IMR-90 (cell line): Measurements from ENCODE around the gene GPC2. TPM values are rescaled to one million over a fixed set of nuclear protein-coding genes. Genes with fewer than 3 reads are reported as not detected.
"Not testable (repeated sequence)": the region's sequence is repeated elsewhere in the genome, so short reads cannot be mapped to it uniquely, and the experiment has no call there.

Experiments used
- ATAC-seq: fragments of 200-7000 bp; cut with Tn5 transposase; 2 replicates; pipeline ENCODE4 v1.9.1; 2020; ENCODE audit warnings: low read depth, mild to moderate bottlenecking, moderate library complexity
- BruUV-seq: library from RNA; stranded (reverse); fragments of 400-500 nt; replicated peaks from 2 replicates; lab custom pipeline; 2021; lab: Mats Ljungman, UMichigan
- CTCF ChIA-PET: fragments of 300-600 bp; formaldehyde crosslinking; extraction: SDS; loops from one replicate; lab custom pipeline; 2021; ENCODE audit warnings: antibody characterized with exemption; lab: Yijun Ruan, JAX
- POLR2A ChIA-PET: fragments of 300-600 bp; sonication (Branson Sonifier 250); formaldehyde crosslinking; loops from one replicate; lab custom pipeline; 2022; ENCODE audit warnings: antibody characterized with exemption; ENCODE audit not compliant: unreplicated experiment; lab: Charles Lee
- DNase-seq: peaks from one replicate; pipeline ENCODE4 v3.0.0; 2013
- H2AFZ ChIP-seq: replicated peaks from 2 replicates; pipeline ENCODE3; 2013; ENCODE audit warnings: low read length, mild to moderate bottlenecking; ENCODE audit not compliant: poor library complexity
- H2AK5ac ChIP-seq: 2 replicates; pipeline ENCODE4 v1.6.1; 2013; ENCODE audit warnings: low read depth, low read length, inconsistent platforms
- H2AK9ac ChIP-seq: replicated peaks from 2 replicates; pipeline ENCODE3; 2013; ENCODE audit warnings: mild to moderate bottlenecking, low read depth, low read length, moderate library complexity; ENCODE audit not compliant: poor library complexity
- H2BK120ac ChIP-seq: 2 replicates; pipeline ENCODE4 v1.6.1; 2013; ENCODE audit warnings: low read depth, low read length, inconsistent platforms
- H2BK15ac ChIP-seq: 3 replicates; pipeline ENCODE4 v1.6.1; 2013; ENCODE audit warnings: low read depth, low read length, inconsistent platforms
- H2BK20ac ChIP-seq: 2 replicates; pipeline ENCODE4 v1.6.1; 2013; ENCODE audit warnings: low read depth, mild to moderate bottlenecking, inconsistent platforms, low read length, moderate library complexity
- H2BK5ac ChIP-seq: 2 replicates; pipeline ENCODE4 v1.6.1; 2013; ENCODE audit warnings: mild to moderate bottlenecking, low read depth, low read length, inconsistent platforms; ENCODE audit not compliant: poor library complexity, severe bottlenecking
- H3K14ac ChIP-seq: replicated peaks from 2 replicates; pipeline ENCODE4 v1.6.1; 2013; ENCODE audit warnings: low read depth, low read length, inconsistent platforms
- H3K18ac ChIP-seq: 2 replicates; pipeline ENCODE4 v1.6.1; 2013; ENCODE audit warnings: low read depth, low read length, control low read depth
- H3K23ac ChIP-seq: 2 replicates; pipeline ENCODE4 v1.6.1; 2013; ENCODE audit warnings: low read depth, low read length, inconsistent platforms
- H3K27ac ChIP-seq: 2 replicates; pipeline ENCODE4 v1.5.1; 2013; ENCODE audit warnings: mild to moderate bottlenecking, control low read depth, low read length; ENCODE audit not compliant: insufficient read depth
- H3K27me3 ChIP-seq: 2 replicates; pipeline ENCODE4 v1.6.1; 2013; ENCODE audit warnings: low read length; ENCODE audit not compliant: control insufficient read depth, insufficient read depth
- H3K36me3 ChIP-seq: 2 replicates; pipeline ENCODE4 v1.6.1; 2013; ENCODE audit warnings: low read length, mixed read lengths; ENCODE audit not compliant: control insufficient read depth, insufficient read depth
- H3K4ac ChIP-seq: 2 replicates; pipeline ENCODE4 v1.6.1; 2013; ENCODE audit warnings: low read depth, low read length, inconsistent platforms
- H3K4me1 ChIP-seq: 2 replicates; pipeline ENCODE4 v1.6.1; 2013; ENCODE audit warnings: low read length, mixed read lengths; ENCODE audit not compliant: control insufficient read depth, insufficient read depth
- H3K4me2 ChIP-seq: 2 replicates; pipeline ENCODE4 v1.6.1; 2013; ENCODE audit warnings: low read depth, mild to moderate bottlenecking, control low read depth, low read length, moderate library complexity
- H3K4me3 ChIP-seq: 2 replicates; pipeline ENCODE4 v1.5.1; 2013; ENCODE audit warnings: low read depth, mild to moderate bottlenecking, control low read depth, low read length, moderate library complexity; ENCODE audit not compliant: insufficient read depth
- H3K56ac ChIP-seq: 2 replicates; pipeline ENCODE4 v1.6.1; 2013; ENCODE audit warnings: low read length, inconsistent platforms; ENCODE audit not compliant: insufficient read depth; ENCODE audit errors: extremely low read depth
- H3K79me1 ChIP-seq, 2 experiments: 2 replicates each; pipeline ENCODE4 v1.6.1; 2013; ENCODE audit warnings: low read length in 2 of 2, inconsistent platforms in 1 of 2, low read depth in 1 of 2
- H3K9ac ChIP-seq: 2 replicates; pipeline ENCODE4 v1.6.1; 2013; ENCODE audit warnings: low read depth, low read length, control low read depth
- H3K9me1 ChIP-seq: 2 replicates; pipeline ENCODE4 v1.6.1; 2013; ENCODE audit warnings: low read length, inconsistent platforms; ENCODE audit not compliant: insufficient read depth
- H3K9me3 ChIP-seq: 2 replicates; pipeline ENCODE4 v1.6.1; 2013; ENCODE audit warnings: low read length; ENCODE audit not compliant: control insufficient read depth, insufficient read depth
- H4K20me1 ChIP-seq: 2 replicates; pipeline ENCODE4 v1.6.1; 2013; ENCODE audit warnings: low read length, inconsistent platforms; ENCODE audit not compliant: insufficient read depth
- H4K5ac ChIP-seq: 2 replicates; pipeline ENCODE4 v1.6.1; 2013; ENCODE audit warnings: mild to moderate bottlenecking, low read depth, low read length, control low read depth
- H4K8ac ChIP-seq, 2 experiments: 2 replicates each; pipeline ENCODE4 v1.6.1; 2013; ENCODE audit warnings: low read depth in 2 of 2, low read length in 2 of 2, control low read depth in 1 of 2, inconsistent platforms in 1 of 2
- H4K91ac ChIP-seq: 2 replicates; pipeline ENCODE4 v1.6.1; 2013; ENCODE audit warnings: low read depth, low read length, inconsistent platforms; ENCODE audit not compliant: insufficient read depth
- BHLHE40 ChIP-seq: fragments of 150-350 bp; IDR thresholded peaks from 2 replicates; pipeline ENCODE4 v1.6.1; 2016; ENCODE audit warnings: mild to moderate bottlenecking, low read depth, low read length
- MXI1 ChIP-seq: IDR thresholded peaks from 2 replicates; pipeline ENCODE4 v1.6.1; 2012; ENCODE audit warnings: low read depth, mild to moderate bottlenecking, low read length, moderate library complexity, borderline replicate concordance
- POLR2A ChIP-seq: IDR thresholded peaks from 2 replicates; pipeline ENCODE4 v1.6.1; 2012; ENCODE audit warnings: mild to moderate bottlenecking, low read depth, low read length
- RCOR1 ChIP-seq: IDR thresholded peaks from 2 replicates; pipeline ENCODE4 v1.6.1; 2012; ENCODE audit warnings: mild to moderate bottlenecking, low read length, improper control_type of control experiment; ENCODE audit not compliant: insufficient replicate concordance
- WGBS, 2 experiments: methylation state at CpG; one replicate each; pipeline versions ENCODE4 v1.1.5 to v1.1.7; 2013; ENCODE audit warnings: missing lambda C conversion rate in 2 of 2; ENCODE audit not compliant: insufficient read length in 1 of 2; ENCODE audit errors: extremely low coverage in 2 of 2; 5-methylcytosine and 5-hydroxymethylcytosine counted together
- dilution Hi-C: fragments of 300-500 bp; cut with HindIII; formaldehyde crosslinking; loops from one replicate; pipeline ENCODE4 v1.14.3; 2018; ENCODE audit warnings: low sequenced_read_pairs; ENCODE audit not compliant: unreplicated experiment
- in situ Hi-C: fragments of 300-500 bp; cut with MboI; formaldehyde crosslinking; loops from 3 replicates; pipeline ENCODE4 v1.14.3; 2019; ENCODE audit warnings: low sequenced_read_pairs, inconsistent platforms, mixed read lengths
- intact Hi-C: fragments of 100-400 bp; cut with micrococcal nuclease; formaldehyde crosslinking; loops from 2 replicates; pipeline ENCODE4 v1.10.0; 2022
- polyA plus RNA-seq, 3 experiments: library from polyadenylated mRNA; depleted of rRNA; stranded (reverse); fragments of >200 nt; gene quantifications; 2 replicates each; pipeline ENCODE4 v1.2.3, GENCODE V29; 2012; ENCODE audit warnings: low replicate concordance in 1 of 3
- total RNA-seq: library from RNA; depleted of rRNA; stranded (reverse); fragments of >200 nt; gene quantifications from 2 replicates; pipeline ENCODE4 v1.2.3, GENCODE V29; 2012

The GPC2 gene
- total and polyA plus RNA-seq, 2 of the 4 experiments (the other 2 are of a cell fraction), result 1.8 to 6.0 TPM

- in situ Hi-C loops (no loop called here), intact Hi-C loops (no loop called here), dilution Hi-C loops (no loop called here)
- no peaks in the 10 kb centered on the region for H3K36me3 ChIP-seq
- H2AFZ ChIP-seq, result no peak overlapping the region
- DNase-seq, result no peak
- CTCF ChIA-PET, result no interaction called here
- no peaks in the 10 kb centered on the region for H4K20me1 ChIP-seq
- H2BK5ac ChIP-seq, result no peak overlapping the region
- H3K4me2 ChIP-seq, result no peak overlapping the region
- no peaks in the 10 kb centered on the region for H3K9me1 ChIP-seq
- no peak overlapping the region for H2AK9ac ChIP-seq
- TF ChIP-seq POLR2A, result no peak
- TF ChIP-seq BHLHE40, result no peak
- no peak for TF ChIP-seq MXI1
- TF ChIP-seq RCOR1, result no peak
- H3K27me3 ChIP-seq, result no peaks in the 10 kb centered on the region
- H3K9ac ChIP-seq, result no peak overlapping the region
- H3K79me1 ChIP-seq, result no peaks in the 10 kb centered on the region
- H2AK5ac ChIP-seq, result no peak overlapping the region
- no TSS peak for BruUV-seq
- no peak overlapping the region for H2BK20ac ChIP-seq
- POLR2A ChIA-PET, result no interaction called here
- whole genome bisulfite sequencing, 2 experiments, result 80% methylated on average over 1 of the region's 2 CpGs; no CpG with 5 or more reads in 1 of the 2 experiments
- no peak overlapping the region for H3K23ac ChIP-seq
- no peak overlapping the region for H2BK120ac ChIP-seq
- H4K8ac ChIP-seq, result no peak overlapping the region
- no peak overlapping the region for H3K27ac ChIP-seq
- no peaks in the 10 kb centered on the region for H3K9me3 ChIP-seq
- no peak overlapping the region for H2BK15ac ChIP-seq
- no peak overlapping the region for H3K14ac ChIP-seq
- no peak overlapping the region for H3K4me3 ChIP-seq
- H4K91ac ChIP-seq, result no peak overlapping the region
- no peak for ATAC-seq
- H3K18ac ChIP-seq, result no peak overlapping the region
- no peak overlapping the region for H3K56ac ChIP-seq
- no peaks in the 10 kb centered on the region for H3K4me1 ChIP-seq
- no peak overlapping the region for H4K5ac ChIP-seq
- no peak overlapping the region for H3K4ac ChIP-seq
Measured at GRCh38 chr7:100185726-100186125, 8.5 kb upstream of the GPC2 start.

- H2BK15ac ChIP-seq, H4K20me1 ChIP-seq, H3K27ac ChIP-seq, dilution Hi-C loops, ATAC-seq, BruUV-seq, H3K4ac ChIP-seq, H3K27me3 ChIP-seq, H3K56ac ChIP-seq, H3K9me3 ChIP-seq, H3K79me1 ChIP-seq, H2AK5ac ChIP-seq, H4K8ac ChIP-seq, DNase-seq, intact Hi-C loops, H3K9me1 ChIP-seq, H3K18ac ChIP-seq, H3K23ac ChIP-seq, in situ Hi-C loops, H2BK5ac ChIP-seq, H4K91ac ChIP-seq, H3K9ac ChIP-seq, H3K4me2 ChIP-seq, H3K4me1 ChIP-seq, H2BK120ac ChIP-seq, CTCF ChIA-PET, H3K14ac ChIP-seq, H3K36me3 ChIP-seq, POLR2A ChIA-PET, H3K4me3 ChIP-seq, H2AK9ac ChIP-seq, H2AFZ ChIP-seq, H4K5ac ChIP-seq, H2BK20ac ChIP-seq: not testable (repeated sequence)
- WGBS, 2 experiments, result no CpG with 5 or more reads among the region's 6 CpGs
Measured at GRCh38 chr7:100183090-100183489, 5.9 kb upstream of the GPC2 start.
